ENCODE data around the gene PHF12.

The PHF12 gene

DNA sequence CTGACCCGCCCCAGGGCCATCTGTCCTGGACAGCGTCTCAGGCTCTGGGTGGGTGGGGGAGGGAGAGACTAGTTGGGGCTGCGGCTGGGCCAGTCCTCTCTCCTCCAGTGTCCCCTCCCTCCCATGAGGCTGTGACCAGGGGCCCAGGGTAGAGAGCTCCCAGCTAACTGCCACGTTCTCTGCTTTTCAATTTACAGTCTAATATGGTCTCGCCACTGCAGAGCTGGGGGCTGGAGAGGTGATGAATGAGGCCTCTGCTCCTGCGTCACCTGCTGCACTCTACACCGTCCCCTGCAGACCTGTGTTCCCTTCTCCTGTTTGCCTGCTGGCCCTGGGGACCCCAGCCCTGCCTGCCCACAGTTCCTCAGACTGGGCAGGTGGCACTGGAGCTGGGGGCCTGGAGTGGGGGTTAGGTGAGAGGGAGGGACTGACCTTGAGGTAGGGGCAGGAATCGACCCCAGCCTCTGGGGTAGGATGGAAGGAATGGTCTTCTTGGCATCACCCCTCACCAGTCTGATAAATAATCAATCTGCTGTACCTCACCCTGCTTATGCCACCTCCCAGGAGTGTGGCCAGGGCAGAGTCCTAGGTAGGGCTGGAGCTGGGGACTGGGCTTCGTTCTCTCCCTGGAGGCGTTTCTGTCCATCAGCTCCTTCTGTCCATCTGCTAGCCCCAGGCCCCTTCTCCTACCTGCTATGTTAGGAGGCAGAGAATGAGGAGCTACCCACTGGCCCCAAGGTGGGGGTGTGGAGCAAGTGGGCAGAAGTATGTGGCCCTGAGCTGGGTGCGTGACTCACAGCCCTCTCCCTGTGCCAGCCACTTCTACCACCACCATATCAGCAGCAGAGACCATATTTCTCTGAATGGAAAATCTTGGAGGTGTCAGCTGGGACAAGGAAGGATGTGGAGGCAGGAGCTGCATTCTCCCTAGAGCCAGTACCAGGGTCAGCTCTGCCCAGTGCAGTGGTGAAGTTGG is 41.6 kb upstream of the PHF12 start:
- DNase-seq (ENCODE audit: low read depth), result no peak
- H3K4me3 ChIP-seq (ENCODE audit: low read length), result no peak overlapping the region
- TF ChIP-seq, protein P1, sequence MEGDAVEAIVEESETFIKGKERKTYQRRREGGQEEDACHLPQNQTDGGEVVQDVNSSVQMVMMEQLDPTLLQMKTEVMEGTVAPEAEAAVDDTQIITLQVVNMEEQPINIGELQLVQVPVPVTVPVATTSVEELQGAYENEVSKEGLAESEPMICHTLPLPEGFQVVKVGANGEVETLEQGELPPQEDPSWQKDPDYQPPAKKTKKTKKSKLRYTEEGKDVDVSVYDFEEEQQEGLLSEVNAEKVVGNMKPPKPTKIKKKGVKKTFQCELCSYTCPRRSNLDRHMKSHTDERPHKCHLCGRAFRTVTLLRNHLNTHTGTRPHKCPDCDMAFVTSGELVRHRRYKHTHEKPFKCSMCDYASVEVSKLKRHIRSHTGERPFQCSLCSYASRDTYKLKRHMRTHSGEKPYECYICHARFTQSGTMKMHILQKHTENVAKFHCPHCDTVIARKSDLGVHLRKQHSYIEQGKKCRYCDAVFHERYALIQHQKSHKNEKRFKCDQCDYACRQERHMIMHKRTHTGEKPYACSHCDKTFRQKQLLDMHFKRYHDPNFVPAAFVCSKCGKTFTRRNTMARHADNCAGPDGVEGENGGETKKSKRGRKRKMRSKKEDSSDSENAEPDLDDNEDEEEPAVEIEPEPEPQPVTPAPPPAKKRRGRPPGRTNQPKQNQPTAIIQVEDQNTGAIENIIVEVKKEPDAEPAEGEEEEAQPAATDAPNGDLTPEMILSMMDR (conservative IDR thresholded peaks at IDR 0.05; ENCODE audit: low read depth, low read length), result peak; percentile 37

DNA sequence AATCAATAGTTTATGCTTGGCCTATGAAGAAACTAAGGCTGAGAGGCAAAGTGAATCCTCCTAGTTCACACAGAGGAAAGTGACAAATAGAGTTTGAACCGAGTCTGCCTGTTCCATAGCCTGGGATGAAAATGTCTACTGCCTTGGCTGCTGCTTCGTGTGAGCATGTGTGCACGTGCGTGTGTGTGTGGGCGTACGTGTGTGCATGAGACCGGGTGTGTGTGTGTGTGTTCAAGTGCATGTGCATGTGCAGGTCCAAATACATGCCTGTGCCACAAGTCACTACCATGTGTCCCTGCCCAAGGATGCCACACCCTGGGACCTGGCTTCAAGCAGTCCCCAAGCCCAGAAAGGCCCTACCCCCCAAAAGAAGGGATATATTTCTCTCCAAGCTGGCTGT is 40.9 kb upstream of the PHF12 start:
- H3K4me3 ChIP-seq (ENCODE audit: low read length), result no peak overlapping the region
- DNase-seq (ENCODE audit: low read depth), result no peak
- TF ChIP-seq, protein P1 (conservative IDR thresholded peaks at IDR 0.05; ENCODE audit: low read depth, low read length), result no peak

DNA sequence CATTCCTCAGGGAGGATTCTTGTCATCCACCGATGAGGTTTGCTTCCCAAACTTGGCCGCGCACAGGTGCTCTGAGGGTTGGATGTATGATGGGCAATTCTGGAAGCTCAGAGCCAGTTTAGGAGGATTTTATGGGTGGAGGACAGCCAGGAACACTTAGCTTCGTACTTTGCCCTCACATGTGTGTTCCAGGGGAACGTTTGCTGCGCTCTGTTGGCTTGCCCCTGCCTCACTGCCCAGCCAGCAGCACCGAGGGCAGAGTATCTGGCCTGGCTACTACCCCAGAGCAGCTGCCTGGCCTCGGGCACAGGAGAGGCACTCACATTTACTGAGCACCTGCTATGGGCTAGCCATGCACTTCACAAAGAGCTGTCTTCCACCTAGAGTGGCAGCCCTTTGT is 40.5 kb upstream of the PHF12 start:
- DNase-seq (ENCODE audit: low read depth), result no peak
- H3K4me3 ChIP-seq (ENCODE audit: low read length), result no peak overlapping the region
- TF ChIP-seq, protein P1 (conservative IDR thresholded peaks at IDR 0.05; ENCODE audit: low read depth, low read length), result no peak

DNA sequence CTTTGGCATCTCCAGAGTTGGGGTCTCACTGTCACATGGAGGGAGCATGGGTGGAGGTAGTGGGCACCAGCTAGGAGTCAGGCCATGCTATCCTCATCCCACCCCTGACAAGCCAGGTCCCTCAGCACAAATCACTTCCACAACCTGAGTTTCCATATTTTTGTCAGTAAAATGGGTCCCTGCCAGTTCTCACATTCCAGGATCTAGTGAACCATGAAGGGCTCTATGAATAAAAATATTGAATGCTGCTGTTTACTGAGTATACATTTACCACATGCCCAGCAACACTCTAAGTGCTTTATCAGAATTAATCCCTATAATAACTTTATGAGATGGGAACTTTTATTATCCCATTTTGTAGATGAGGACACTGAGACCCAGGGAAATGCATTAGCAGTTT is 37.7 kb upstream of the PHF12 start:
- no peak for DNase-seq (ENCODE audit: low read depth)
- TF ChIP-seq, protein P1 (conservative IDR thresholded peaks at IDR 0.05; ENCODE audit: low read depth, low read length), result no peak
- no peak overlapping the region for H3K4me3 ChIP-seq (ENCODE audit: low read length)

DNA sequence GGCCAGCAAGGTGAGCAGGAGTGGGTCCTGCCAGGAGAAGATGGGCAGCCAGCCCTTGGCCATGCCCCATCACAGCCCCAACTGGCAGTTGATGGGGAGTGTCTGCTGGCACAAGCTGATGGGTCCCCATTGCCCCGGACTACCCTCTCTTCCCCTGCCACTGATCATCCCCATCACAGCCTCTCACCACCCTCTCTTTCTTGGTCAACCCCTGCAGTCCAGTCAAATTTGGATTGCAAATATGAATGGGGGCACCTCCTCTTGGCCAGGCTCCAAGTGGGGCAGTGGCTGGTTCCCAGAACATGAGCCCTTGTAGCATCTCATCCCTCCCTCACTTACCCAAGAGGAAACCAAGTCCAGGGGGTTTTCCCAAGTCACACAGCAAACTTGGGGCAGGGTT is 37.2 kb upstream of the PHF12 start:
- TF ChIP-seq, protein P1 (conservative IDR thresholded peaks at IDR 0.05; ENCODE audit: low read depth, low read length), result no peak
- DNase-seq (ENCODE audit: low read depth), result no peak
- no peak overlapping the region for H3K4me3 ChIP-seq (ENCODE audit: low read length)

DNA sequence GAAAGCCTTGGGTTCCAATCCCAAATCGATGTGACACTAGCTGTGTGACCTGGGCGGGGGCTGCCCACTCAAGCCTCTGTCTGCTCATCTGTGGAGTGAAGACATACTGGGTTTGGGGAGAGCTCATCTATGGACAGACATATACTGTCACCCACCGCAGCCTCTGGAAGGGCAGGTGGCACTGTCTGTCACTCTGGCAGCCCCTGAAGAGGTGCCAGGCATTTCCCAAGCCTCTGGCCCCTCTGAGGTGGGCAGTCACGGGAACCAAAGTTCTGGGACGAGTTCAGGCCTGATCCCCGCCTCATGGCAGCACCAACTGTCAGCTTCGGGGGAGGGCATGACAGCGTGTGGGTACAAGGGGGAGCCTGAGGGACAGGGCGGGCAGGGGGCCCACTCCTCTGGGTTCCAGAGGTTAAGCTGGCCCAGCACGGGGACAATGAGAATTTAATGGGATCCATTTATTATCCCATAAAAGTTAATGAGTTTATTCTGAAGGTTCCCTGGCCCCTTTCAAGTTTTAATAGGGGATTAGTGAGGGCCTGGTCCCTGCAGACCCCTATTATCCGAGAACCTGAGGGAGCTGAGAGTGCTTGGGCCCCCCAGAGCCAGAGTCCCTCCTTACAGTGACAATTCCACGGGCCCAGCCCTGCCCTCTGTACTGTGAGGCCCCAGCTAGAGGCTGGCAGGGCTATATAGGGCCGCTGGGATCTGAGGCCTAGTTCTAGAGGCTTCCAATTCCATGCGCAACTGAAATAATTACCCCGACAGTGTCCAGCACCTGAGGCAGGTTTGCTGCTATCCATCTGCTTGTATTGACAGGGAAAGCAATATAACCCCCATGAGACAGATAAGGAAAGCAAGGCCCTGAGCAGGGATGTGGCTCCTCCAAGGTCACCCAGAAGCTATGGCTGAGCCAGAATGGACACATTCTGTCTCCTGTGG is 35.7 kb upstream of the PHF12 start:
- H3K4me3 ChIP-seq (ENCODE audit: low read length), result no peak overlapping the region
- no peak for DNase-seq (ENCODE audit: low read depth)
- TF ChIP-seq, protein P1 (conservative IDR thresholded peaks at IDR 0.05; ENCODE audit: low read depth, low read length), result no peak
